Measurements from ENCODE around the gene ZNF512B. TPM values are rescaled to one million over a fixed set of nuclear protein-coding genes. Genes with fewer than 3 reads are reported as not detected.

Gene ZNF512B
- total and polyA plus RNA-seq, 12 donors, result 3.5 to 39.4 (median 13.9) TPM

DNA sequence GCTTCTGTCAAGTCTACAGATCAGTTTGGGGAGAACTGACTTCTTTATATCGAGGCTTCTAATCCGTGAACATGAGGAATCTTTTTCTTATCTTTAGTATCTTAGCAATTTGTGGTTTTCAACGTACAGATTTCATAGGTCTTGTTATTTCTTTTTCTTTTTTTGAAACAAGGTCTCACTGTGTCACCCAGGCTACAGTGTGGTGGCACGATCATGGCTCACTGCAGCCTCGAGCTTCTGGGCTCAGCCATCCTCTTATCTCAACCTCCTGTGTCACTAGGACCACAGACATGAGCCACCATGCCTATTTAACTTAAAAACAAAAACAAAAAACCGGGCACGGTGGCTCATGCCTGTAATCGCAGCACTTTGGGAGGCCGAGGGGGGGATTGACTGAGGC lies 45.5 kb downstream of the ZNF512B start:
- Histone ChIP-seq H3K36me3 (replicated peaks in 1 of 2) (peaks cover 0 to 28% of the 10 kb centered on the region in 2 donors), H3K4me3 (no peak overlapping the region), H3K27me3 (no peaks in the 10 kb centered on the region), H3K27ac (no peak overlapping the region), H3K9me3 (replicated peaks in 1 of 3) (no peaks in the 10 kb centered on the region), H3K4me1 (replicated peaks in 1 of 2) (peaks cover 0 to 10% of the 10 kb centered on the region in 2 donors)
- TF ChIP-seq POLR2A (IDR thresholded peaks at IDR 0.05) (no peak), CTCF (IDR thresholded peaks at IDR 0.05) (no peak)
- WGBS, 4 donors, result 76 to 82% (median 77%) methylated on average over 9 of the region's 9 CpGs
- intact Hi-C loops (cut with DNase I), result no loop called here
- DNase-seq, result no peak

GRCh38 chr20:63923651-63924050 lies 46.1 kb downstream of the ZNF512B start:
- Histone ChIP-seq H3K27me3 (no peaks in the 10 kb centered on the region), H3K27ac (no peak overlapping the region), H3K4me1 (replicated peaks in 1 of 2) (peaks cover 0 to 10% of the 10 kb centered on the region in 2 donors), H3K9me3 (replicated peaks in 1 of 3) (no peaks in the 10 kb centered on the region), H3K36me3 (replicated peaks in 1 of 2) (peaks cover 0 to 28% of the 10 kb centered on the region in 2 donors), H3K4me3 (no peak overlapping the region)
- 77 to 88% (median 84%) methylated on average over 8 of the region's 8 CpGs for WGBS, 4 donors
- no peak for DNase-seq
- intact Hi-C loops (cut with DNase I), result no loop called here
- TF ChIP-seq POLR2A (IDR thresholded peaks at IDR 0.05) (no peak), CTCF (IDR thresholded peaks at IDR 0.05) (no peak)

- Histone ChIP-seq H3K4me3 (no peak overlapping the region), H3K27ac (no peak overlapping the region), H3K27me3 (no peaks in the 10 kb centered on the region), H3K4me1 (replicated peaks in 1 of 2) (peaks cover under 1 to 12% of the 10 kb centered on the region in 2 donors), H3K36me3 (replicated peaks in 1 of 2) (peaks cover 0 to 18% of the 10 kb centered on the region in 2 donors), H3K9me3 (replicated peaks in 1 of 3) (no peaks in the 10 kb centered on the region)
- WGBS, 4 donors, result 91 to 97% (median 93%) methylated on average over 11 to 23 of the region's 23 CpGs
- TF ChIP-seq CTCF (IDR thresholded peaks at IDR 0.05) (no peak), POLR2A (IDR thresholded peaks at IDR 0.05) (no peak)
- intact Hi-C loops (cut with DNase I), result no loop called here
- no peak for DNase-seq
Observed at GRCh38 chr20:63920226-63920625, 49.5 kb downstream of the ZNF512B start.

GRCh38 chr20:63919130-63919529 lies 50.6 kb downstream of the ZNF512B start:
- Histone ChIP-seq H3K27ac (no peak overlapping the region), H3K4me1 (replicated peaks in 1 of 2) (peaks cover 4 to 14% of the 10 kb centered on the region in 2 donors), H3K4me3 (no peak overlapping the region), H3K27me3 (no peaks in the 10 kb centered on the region), H3K36me3 (replicated peaks in 1 of 2) (peaks cover 0 to 18% of the 10 kb centered on the region in 2 donors), H3K9me3 (replicated peaks in 1 of 3) (no peaks in the 10 kb centered on the region)
- DNase-seq, result no peak
- intact Hi-C loops (cut with DNase I), result no loop called here
- WGBS, 4 donors, result 85 to 97% (median 90%) methylated on average over 6 to 19 of the region's 19 CpGs
- no peak for TF ChIP-seq CTCF (IDR thresholded peaks at IDR 0.05)
- TF ChIP-seq POLR2A (IDR thresholded peaks at IDR 0.05), result no peak
